Gastrocnemius medialis (tissue), 4 donors: ENCODE results near the gene ADORA1.

ENCODE experiments used
- POLR2A ChIP-seq, 2 donors: fragments of 450-650 bp; IDR thresholded peaks; one replicate each; pipeline ENCODE4 v1.6.1; 2017; ENCODE audit warnings: antibody characterized with exemption in 2 of 2, mild to moderate bottlenecking in 2 of 2, moderate library complexity in 2 of 2
- TF ChIP-seq, protein P1 (sequence below), 5 experiments: fragments of 450-650 bp in 3 of 5; fragments of 200-600 bp in 2 of 5; sonication (generic) in 2 of 5; IDR thresholded peaks in 4 of 5; conservative IDR thresholded peaks in 1 of 5; 1 replicate in 4 of 5; 2 replicates in 1 of 5; pipeline ENCODE4 v1.5.1; 2016 to 2019; ENCODE audit warnings: antibody characterized with exemption in 5 of 5, mild to moderate bottlenecking in 3 of 5, moderate library complexity in 3 of 5

DNA sequence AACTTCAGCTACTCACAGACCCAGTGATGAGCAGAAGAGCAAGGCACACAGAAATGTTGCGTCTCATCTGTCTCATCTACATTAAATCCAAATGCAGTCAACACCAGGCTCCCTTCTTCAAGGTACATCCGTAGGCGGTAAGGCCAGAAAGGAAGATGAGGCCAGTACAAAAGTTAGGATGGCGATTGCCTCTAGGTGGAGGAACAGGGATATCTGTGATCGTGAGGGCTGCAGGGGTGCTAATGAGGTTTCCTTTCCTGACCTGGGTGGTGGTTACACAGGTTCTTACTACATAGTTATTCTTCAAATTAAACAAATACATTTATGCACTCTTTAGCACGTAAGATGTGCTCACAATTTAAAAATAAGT is 49.5 kb downstream of the ADORA1 start:
- TF ChIP-seq, protein P1, sequence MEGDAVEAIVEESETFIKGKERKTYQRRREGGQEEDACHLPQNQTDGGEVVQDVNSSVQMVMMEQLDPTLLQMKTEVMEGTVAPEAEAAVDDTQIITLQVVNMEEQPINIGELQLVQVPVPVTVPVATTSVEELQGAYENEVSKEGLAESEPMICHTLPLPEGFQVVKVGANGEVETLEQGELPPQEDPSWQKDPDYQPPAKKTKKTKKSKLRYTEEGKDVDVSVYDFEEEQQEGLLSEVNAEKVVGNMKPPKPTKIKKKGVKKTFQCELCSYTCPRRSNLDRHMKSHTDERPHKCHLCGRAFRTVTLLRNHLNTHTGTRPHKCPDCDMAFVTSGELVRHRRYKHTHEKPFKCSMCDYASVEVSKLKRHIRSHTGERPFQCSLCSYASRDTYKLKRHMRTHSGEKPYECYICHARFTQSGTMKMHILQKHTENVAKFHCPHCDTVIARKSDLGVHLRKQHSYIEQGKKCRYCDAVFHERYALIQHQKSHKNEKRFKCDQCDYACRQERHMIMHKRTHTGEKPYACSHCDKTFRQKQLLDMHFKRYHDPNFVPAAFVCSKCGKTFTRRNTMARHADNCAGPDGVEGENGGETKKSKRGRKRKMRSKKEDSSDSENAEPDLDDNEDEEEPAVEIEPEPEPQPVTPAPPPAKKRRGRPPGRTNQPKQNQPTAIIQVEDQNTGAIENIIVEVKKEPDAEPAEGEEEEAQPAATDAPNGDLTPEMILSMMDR (IDR thresholded peaks at IDR 0.05 in 4 of 5, conservative IDR thresholded peaks at IDR 0.05 in 1 of 5) = no peak
- no peak for TF ChIP-seq POLR2A (IDR thresholded peaks at IDR 0.05)
